GM12891 (cell line): ENCODE measurements around the gene REG1B.

ENCODE experiments used
- DNase-seq: peaks from one replicate; pipeline ENCODE4 v3.0.0; 2011; ENCODE audit warnings: low spot score; ENCODE audit not compliant: insufficient read length
- FAIRE-seq: peaks from 2 replicates; lab custom pipeline; 2011; peaks lifted over from hg19 to GRCh38; lab: Jason Lieb, UNC
- PAX5 ChIP-seq: IDR thresholded peaks from 2 replicates; pipeline ENCODE4 v1.6.1; 2011; ENCODE audit warnings: low read length, moderate library complexity, mild to moderate bottlenecking; ENCODE audit not compliant: insufficient read depth, severe bottlenecking
- POLR2A ChIP-seq: IDR thresholded peaks from 2 replicates; pipeline ENCODE4 v1.6.1; 2011; ENCODE audit warnings: low read depth, low read length, control low read depth
- POLR2AphosphoS5 ChIP-seq: IDR thresholded peaks from 2 replicates; pipeline ENCODE4 v1.6.1; 2011; ENCODE audit warnings: low read depth, low read length, control low read depth
- POU2F2 ChIP-seq: IDR thresholded peaks from 2 replicates; pipeline ENCODE4 v1.6.1; 2011; ENCODE audit warnings: low read depth, mild to moderate bottlenecking, control low read depth, low read length, moderate library complexity
- SPI1 ChIP-seq: IDR thresholded peaks from 2 replicates; pipeline ENCODE4 v1.6.1; 2011; ENCODE audit warnings: low read depth, low read length, control low read depth
- TAF1 ChIP-seq: IDR thresholded peaks from 2 replicates; pipeline ENCODE4 v1.6.1; 2011; ENCODE audit warnings: low read depth, low read length, control low read depth

The REG1B gene

GRCh38 chr2:79114797-79115494 is 27.2 kb upstream of the REG1B start:
- TF ChIP-seq POLR2A = no peak
- no peak for TF ChIP-seq POLR2AphosphoS5
- no peak for TF ChIP-seq SPI1
- no peak for TF ChIP-seq PAX5
- TF ChIP-seq POU2F2 = no peak
- no peak for TF ChIP-seq TAF1
- FAIRE-seq (no peak), DNase-seq (no peak)

GRCh38 chr2:79112269-79112668 is 24.5 kb upstream of the REG1B start:
- DNase-seq = no peak
- no peak for FAIRE-seq
- TF ChIP-seq PAX5 (no peak), POU2F2 (no peak), POLR2AphosphoS5 (no peak), TAF1 (no peak), SPI1 (no peak)

DNA sequence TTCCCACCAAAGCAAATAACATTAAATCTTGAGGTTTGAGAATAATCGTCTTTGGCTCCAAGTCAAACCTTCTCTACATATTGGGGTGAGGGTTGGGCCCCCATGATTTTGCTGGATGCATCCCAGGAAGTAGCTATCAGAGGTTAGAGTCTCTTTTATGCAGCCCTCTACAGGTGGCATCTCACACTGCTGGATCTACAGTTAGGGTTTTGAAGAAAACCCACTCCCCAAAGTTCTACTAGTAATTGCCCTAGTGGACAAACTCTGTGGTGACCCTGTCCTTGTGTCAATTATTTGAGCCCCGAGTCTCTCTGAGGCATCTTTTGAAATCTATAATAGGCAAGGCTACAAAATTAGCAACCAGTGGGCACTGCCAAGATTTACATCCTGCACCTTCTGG is 17.5 kb upstream of the REG1B start:
- DNase-seq (no peak), FAIRE-seq (no peak)
- TF ChIP-seq POLR2A (no peak), SPI1 (no peak), PAX5 (no peak), POU2F2 (no peak), POLR2AphosphoS5 (no peak), TAF1 (no peak)

- FAIRE-seq = no peak
- no peak for DNase-seq
- TF ChIP-seq TAF1 (no peak), POLR2AphosphoS5 (no peak), SPI1 (no peak), POU2F2 (no peak), PAX5 (no peak), POLR2A (no peak)
These were observed 15.4 kb upstream of the REG1B start for GRCh38 chr2:79103214-79103613.

GRCh38 chr2:79101024-79101423 is 13.2 kb upstream of the REG1B start:
- TF ChIP-seq POU2F2 = no peak
- TF ChIP-seq POLR2AphosphoS5 = no peak
- TF ChIP-seq TAF1 = no peak
- TF ChIP-seq SPI1 = no peak
- TF ChIP-seq POLR2A = no peak
- TF ChIP-seq PAX5 = no peak
- DNase-seq (no peak), FAIRE-seq (no peak)

DNA sequence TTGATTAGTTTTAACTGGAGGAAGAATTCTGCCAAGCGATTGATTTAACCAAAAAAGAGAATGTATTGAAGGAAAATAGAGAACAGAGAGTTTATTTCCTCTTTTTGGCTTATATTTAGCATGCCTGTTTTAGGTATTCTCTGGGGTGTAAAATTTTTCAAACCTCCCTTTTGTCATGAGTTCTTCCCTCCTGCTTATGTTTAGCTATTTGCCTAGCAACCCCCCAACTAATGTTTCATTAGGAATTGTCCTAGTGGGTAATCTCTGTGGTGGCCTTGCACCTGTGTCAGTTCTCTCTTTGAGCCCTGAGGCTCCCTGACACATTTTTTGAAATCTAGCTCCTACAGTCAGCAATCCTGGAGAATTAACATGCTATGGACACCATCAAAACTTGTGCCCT is 12.5 kb upstream of the REG1B start:
- no peak for TF ChIP-seq PAX5
- no peak for TF ChIP-seq POLR2A
- TF ChIP-seq POU2F2 = no peak
- no peak for TF ChIP-seq POLR2AphosphoS5
- no peak for TF ChIP-seq SPI1
- TF ChIP-seq TAF1 = no peak
- no peak for FAIRE-seq
- DNase-seq = no peak

- DNase-seq (no peak), FAIRE-seq (no peak)
- TF ChIP-seq SPI1 (no peak), PAX5 (no peak), TAF1 (no peak)
These were observed 11.4 kb upstream of the REG1B start for GRCh38 chr2:79099140-79099686.

DNA sequence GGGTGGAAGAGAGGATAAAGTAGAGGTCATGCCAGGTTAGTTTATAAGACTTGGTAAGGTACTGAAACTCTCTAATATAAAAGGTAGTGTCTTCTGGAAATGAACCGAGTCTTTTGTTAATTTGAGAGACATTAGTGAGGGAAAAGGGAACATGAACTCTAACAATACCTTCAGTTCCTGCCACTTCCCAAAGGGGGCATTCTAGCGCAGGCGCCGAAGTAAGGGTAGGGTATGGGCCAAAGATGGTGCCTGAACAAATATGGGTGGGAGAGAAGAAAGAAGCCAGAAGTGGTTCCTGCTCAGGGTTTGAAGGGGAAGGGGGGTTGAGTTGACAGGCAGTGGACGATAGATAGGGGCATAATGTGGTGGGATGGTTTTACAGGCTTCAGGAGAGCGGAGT is 10.1 kb upstream of the REG1B start:
- no peak for TF ChIP-seq POLR2A
- TF ChIP-seq POLR2AphosphoS5 = no peak
- no peak for TF ChIP-seq POU2F2
- no peak for TF ChIP-seq TAF1
- no peak for TF ChIP-seq PAX5
- TF ChIP-seq SPI1 = no peak
- FAIRE-seq (no peak), DNase-seq (no peak)

GRCh38 chr2:79090693-79091092 is 2.9 kb upstream of the REG1B start:
- FAIRE-seq (no peak), DNase-seq (no peak)
- TF ChIP-seq TAF1 = no peak
- no peak for TF ChIP-seq POLR2AphosphoS5
- no peak for TF ChIP-seq POLR2A
- TF ChIP-seq POU2F2 = no peak
- no peak for TF ChIP-seq PAX5
- no peak for TF ChIP-seq SPI1

GRCh38 chr2:79086255-79086654 is 1.5 kb downstream of the REG1B start:
- no peak for DNase-seq
- no peak for FAIRE-seq
- TF ChIP-seq SPI1 = no peak
- no peak for TF ChIP-seq POLR2A
- TF ChIP-seq POU2F2 = no peak
- TF ChIP-seq PAX5 = no peak
- no peak for TF ChIP-seq POLR2AphosphoS5
- TF ChIP-seq TAF1 = no peak

GRCh38 chr2:79085382-79085781 is 2.4 kb downstream of the REG1B start:
- DNase-seq (no peak), FAIRE-seq (no peak)
- TF ChIP-seq PAX5 (no peak), SPI1 (no peak), TAF1 (no peak), POLR2A (no peak), POLR2AphosphoS5 (no peak), POU2F2 (no peak)
